ENCODE measurements around the gene ERC1. TPM values are rescaled to one million over a fixed set of nuclear protein-coding genes. Genes with fewer than 3 reads are reported as not detected.
A peak's percentile ranks its signal among the peaks of the same experiment; 100 is the strongest.

The ERC1 gene
- total and polyA plus RNA-seq, 3 experiments from 2014 or later, result 11.0 to 24.2 (median 22.6) TPM

DNA sequence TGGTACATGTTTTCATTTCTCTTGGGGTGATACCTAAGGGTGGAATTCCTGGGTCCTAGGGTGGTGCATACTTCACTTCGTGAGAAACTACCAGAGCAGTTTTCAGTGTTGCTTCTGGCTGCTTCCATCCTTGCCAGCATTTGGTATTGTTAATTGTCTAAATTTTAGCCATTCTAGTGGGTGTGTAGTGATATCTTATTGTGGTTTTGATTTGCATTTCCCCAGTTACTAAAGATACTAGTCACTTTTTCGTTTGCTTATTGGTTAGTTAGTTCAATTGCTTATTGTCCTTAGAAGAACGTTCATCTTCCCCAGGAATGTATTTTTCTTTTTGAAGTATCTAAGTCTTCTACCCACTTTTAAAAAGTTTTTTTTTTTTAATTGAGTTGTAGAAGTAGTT, 80.2 kb downstream of the ERC1 start:
- H3K4me1 ChIP-seq (ENCODE audit: insufficient read depth, low read length), result no peaks in the 10 kb centered on the region
- H3K27ac ChIP-seq (ENCODE audit: low read depth, low read length), result no peak overlapping the region
- H3K36me3 ChIP-seq (ENCODE audit: insufficient read depth, low read length), result no peaks in the 10 kb centered on the region
- Mint-ChIP-seq H3K36me3 (peaks cover 2 to 8% (median 2%) of the 10 kb centered on the region in 3 donors), H3K27me3 (no peaks in the 10 kb centered on the region), H3K4me1 (peaks cover 8 to 12% (median 9%) of the 10 kb centered on the region in 3 donors), H3K9me3 (no peaks in the 10 kb centered on the region), H3K4me3 (no peak overlapping the region), H3K27ac (no peak overlapping the region)
- ChIA-PET POLR2A (no interaction called here), CTCF (no interaction called here)
- no peaks in the 10 kb centered on the region for H3K27me3 ChIP-seq (ENCODE audit: insufficient read depth, low read length, poor library complexity, severe bottlenecking)
- DNase-seq, result no peak
- H3K9me3 ChIP-seq (ENCODE audit: low read length), result no peaks in the 10 kb centered on the region
- H3K4me3 ChIP-seq (ENCODE audit: low read length), result no peak overlapping the region

DNA sequence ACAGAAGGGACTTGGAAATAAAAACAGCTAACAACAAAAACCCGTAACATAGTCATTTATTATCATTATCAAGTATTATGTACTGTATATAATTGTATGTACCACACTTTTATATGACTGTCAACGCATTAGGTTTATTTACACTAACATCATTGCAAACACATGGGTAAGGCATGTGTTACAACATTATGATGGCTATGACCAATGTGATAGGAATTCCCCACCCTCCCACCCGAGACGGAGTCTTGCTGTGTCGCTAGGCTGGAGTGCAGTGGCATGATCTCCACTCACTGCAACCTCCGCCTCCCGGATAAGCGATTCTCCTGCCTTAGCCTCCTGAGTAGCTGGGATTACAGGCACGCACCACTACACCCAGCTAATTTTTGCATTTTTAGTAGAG, 82.6 kb downstream of the ERC1 start:
- POLR2A ChIA-PET, result no interaction called here
- Mint-ChIP-seq H3K36me3 (peaks cover 0 to 8% (median 2%) of the 10 kb centered on the region in 3 donors), H3K4me1 (peaks cover 6 to 12% (median 9%) of the 10 kb centered on the region in 3 donors)

DNA sequence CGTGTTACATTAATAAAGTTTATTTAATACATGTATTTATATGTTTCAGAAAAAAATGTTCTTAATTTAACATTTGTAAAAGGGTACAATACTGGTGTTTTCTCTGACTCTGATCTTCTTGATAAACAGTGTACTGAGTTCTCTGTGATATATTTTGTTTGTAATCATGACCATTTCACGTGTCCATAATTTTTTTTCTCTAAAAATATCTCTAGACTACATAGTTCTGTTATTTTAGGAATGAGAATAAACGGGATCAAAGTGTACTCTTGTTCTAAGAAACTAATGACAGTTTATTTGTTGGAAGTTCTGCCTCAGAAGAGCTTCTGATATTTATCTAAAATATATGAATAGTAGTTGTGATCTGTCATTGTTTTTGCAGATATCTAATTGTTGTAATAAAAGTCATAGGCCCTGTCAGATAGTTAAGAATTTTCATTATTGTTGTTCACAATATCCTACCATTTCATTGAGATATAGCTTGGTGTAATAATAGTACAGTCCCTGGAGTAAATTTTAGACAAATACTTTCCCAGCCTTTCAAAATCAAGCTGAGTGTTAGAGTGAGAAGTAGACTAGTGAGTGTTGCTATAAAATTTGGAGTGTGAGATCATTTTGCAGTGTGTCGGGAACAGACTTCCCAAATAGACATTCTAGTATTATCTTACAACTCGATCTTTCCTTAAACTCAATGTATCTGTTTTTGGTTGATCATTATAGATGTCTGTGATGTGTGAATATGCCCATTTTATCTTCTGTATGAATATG, 86.2 kb downstream of the ERC1 start:
- Mint-ChIP-seq H3K36me3 (peaks cover 0 to 2% (median 2%) of the 10 kb centered on the region in 3 donors), H3K4me3 (no peak overlapping the region), H3K4me1 (no peaks in the 10 kb centered on the region), H3K9me3 (no peaks in the 10 kb centered on the region), H3K27ac (no peak overlapping the region), H3K27me3 (no peaks in the 10 kb centered on the region)
- Histone ChIP-seq H3K36me3 (ENCODE audit: insufficient read depth, low read length) (no peaks in the 10 kb centered on the region), H3K4me3 (ENCODE audit: low read length) (no peak overlapping the region), H3K9me3 (ENCODE audit: low read length) (no peaks in the 10 kb centered on the region), H3K27me3 (ENCODE audit: insufficient read depth, low read length, poor library complexity, severe bottlenecking) (no peaks in the 10 kb centered on the region), H3K4me1 (ENCODE audit: insufficient read depth, low read length) (no peaks in the 10 kb centered on the region), H3K27ac (ENCODE audit: low read depth, low read length) (no peak overlapping the region)
- DNase-seq, result no peak
- POLR2A ChIA-PET, result no interaction called here
- CTCF ChIA-PET, result no interaction called here

More for the DNA sequence above, 82.6 kb downstream of the ERC1 start:
- no peaks in the 10 kb centered on the region for H3K9me3 ChIP-seq (ENCODE audit: low read length)
- CTCF ChIA-PET, result no interaction called here
- Mint-ChIP-seq H3K9me3 (no peaks in the 10 kb centered on the region), H3K27me3 (no peaks in the 10 kb centered on the region), H3K27ac (no peak overlapping the region), H3K4me3 (no peak overlapping the region)
- no peak for DNase-seq
- H3K4me3 ChIP-seq (ENCODE audit: low read length), result no peak overlapping the region
- no peaks in the 10 kb centered on the region for H3K36me3 ChIP-seq (ENCODE audit: insufficient read depth, low read length)
- H3K27me3 ChIP-seq (ENCODE audit: insufficient read depth, low read length, poor library complexity, severe bottlenecking), result no peaks in the 10 kb centered on the region
- no peak overlapping the region for H3K27ac ChIP-seq (ENCODE audit: low read depth, low read length)
- no peaks in the 10 kb centered on the region for H3K4me1 ChIP-seq (ENCODE audit: insufficient read depth, low read length)

- Histone ChIP-seq H3K27ac (ENCODE audit: low read depth, low read length) (no peak overlapping the region), H3K36me3 (ENCODE audit: insufficient read depth, low read length) (no peaks in the 10 kb centered on the region), H3K4me1 (ENCODE audit: insufficient read depth, low read length) (no peaks in the 10 kb centered on the region), H3K27me3 (ENCODE audit: insufficient read depth, low read length, poor library complexity, severe bottlenecking) (no peaks in the 10 kb centered on the region), H3K9me3 (ENCODE audit: low read length) (no peaks in the 10 kb centered on the region), H3K4me3 (ENCODE audit: low read length) (no peak overlapping the region)
- Mint-ChIP-seq H3K36me3 (peaks cover 0 to 2% (median 2%) of the 10 kb centered on the region in 3 donors), H3K27ac (no peak overlapping the region), H3K4me1 (no peaks in the 10 kb centered on the region), H3K27me3 (no peaks in the 10 kb centered on the region), H3K9me3 (no peaks in the 10 kb centered on the region), H3K4me3 (no peak overlapping the region)
- ChIA-PET POLR2A (no interaction called here), CTCF (no interaction called here)
- DNase-seq, result no peak
Observed at GRCh38 chr12:1078002-1078401, 87.0 kb downstream of the ERC1 start.

GRCh38 chr12:1080520-1081223, 89.6 kb downstream of the ERC1 start:
- no peaks in the 10 kb centered on the region for H3K36me3 ChIP-seq (ENCODE audit: insufficient read depth, low read length)
- H3K27ac ChIP-seq (ENCODE audit: low read depth, low read length), result no peak overlapping the region
- Mint-ChIP-seq H3K36me3 (peaks cover 0 to 4% (median 0%) of the 10 kb centered on the region in 3 donors), H3K9me3 (no peaks in the 10 kb centered on the region), H3K27ac (no peak overlapping the region), H3K4me3 (no peak overlapping the region), H3K4me1 (no peaks in the 10 kb centered on the region), H3K27me3 (no peaks in the 10 kb centered on the region)
- H3K27me3 ChIP-seq (ENCODE audit: insufficient read depth, low read length, poor library complexity, severe bottlenecking), result no peaks in the 10 kb centered on the region
- POLR2A ChIA-PET, result no interaction called here
- H3K4me1 ChIP-seq (ENCODE audit: insufficient read depth, low read length), result no peaks in the 10 kb centered on the region
- CTCF ChIA-PET, result no interaction called here
- DNase-seq, result no peak
- H3K9me3 ChIP-seq (ENCODE audit: low read length), result no peaks in the 10 kb centered on the region
- H3K4me3 ChIP-seq (ENCODE audit: low read length), result no peak overlapping the region

DNA sequence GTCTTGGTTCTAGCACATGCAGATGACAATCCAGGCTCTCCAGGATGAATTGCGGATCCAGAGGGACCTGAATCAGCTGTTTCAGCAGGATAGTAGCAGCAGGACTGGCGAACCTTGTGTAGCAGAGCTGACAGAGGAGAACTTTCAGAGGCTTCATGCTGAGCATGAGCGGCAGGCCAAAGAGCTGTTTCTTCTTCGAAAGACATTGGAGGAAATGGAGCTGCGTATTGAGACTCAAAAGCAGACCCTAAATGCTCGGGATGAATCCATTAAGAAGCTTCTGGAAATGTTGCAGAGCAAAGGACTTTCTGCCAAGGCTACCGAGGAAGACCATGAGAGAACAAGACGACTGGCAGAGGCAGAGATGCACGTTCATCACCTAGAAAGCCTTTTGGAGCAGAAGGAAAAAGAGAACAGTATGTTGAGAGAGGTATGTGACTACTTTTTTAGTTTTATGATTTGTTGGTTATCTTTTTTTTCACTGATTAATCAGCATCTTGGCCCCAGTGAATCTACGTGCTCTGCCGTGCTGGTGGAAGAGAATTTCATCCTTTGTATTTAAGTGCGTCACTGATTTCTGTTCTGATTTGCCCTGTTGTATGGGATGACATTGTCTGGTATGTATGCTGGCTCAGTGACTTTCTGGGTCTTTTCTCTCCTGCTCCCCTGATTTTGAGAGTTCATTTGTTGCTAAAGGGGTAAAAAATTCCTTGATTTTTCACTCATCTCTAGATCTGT, 92.3 kb downstream of the ERC1 start:
- Mint-ChIP-seq H3K9me3 (no peaks in the 10 kb centered on the region), H3K27ac (peak overlapping the region in 3 of 8 donors; percentile 10 to 58 (median 41)), H3K4me1 (no peaks in the 10 kb centered on the region), H3K27me3 (no peaks in the 10 kb centered on the region), H3K4me3 (no peak overlapping the region), H3K36me3 (peaks cover 0 to 4% (median 0%) of the 10 kb centered on the region in 3 donors)
- ChIA-PET CTCF (interaction anchor here (1.3 kb wide), 1 partner anchor 35 kb away, joined by 4 read pairs; no protein-coding TSS in a partner anchor), POLR2A (no interaction called here)
- H3K4me1 ChIP-seq (ENCODE audit: insufficient read depth, low read length), result no peaks in the 10 kb centered on the region
- H3K9me3 ChIP-seq (ENCODE audit: low read length), result no peaks in the 10 kb centered on the region
- no peak for DNase-seq
- H3K27ac ChIP-seq (ENCODE audit: low read depth, low read length), result no peak overlapping the region
- no peaks in the 10 kb centered on the region for H3K27me3 ChIP-seq (ENCODE audit: insufficient read depth, low read length, poor library complexity, severe bottlenecking)
- H3K4me3 ChIP-seq (ENCODE audit: low read length), result no peak overlapping the region
- no peaks in the 10 kb centered on the region for H3K36me3 ChIP-seq (ENCODE audit: insufficient read depth, low read length)

DNA sequence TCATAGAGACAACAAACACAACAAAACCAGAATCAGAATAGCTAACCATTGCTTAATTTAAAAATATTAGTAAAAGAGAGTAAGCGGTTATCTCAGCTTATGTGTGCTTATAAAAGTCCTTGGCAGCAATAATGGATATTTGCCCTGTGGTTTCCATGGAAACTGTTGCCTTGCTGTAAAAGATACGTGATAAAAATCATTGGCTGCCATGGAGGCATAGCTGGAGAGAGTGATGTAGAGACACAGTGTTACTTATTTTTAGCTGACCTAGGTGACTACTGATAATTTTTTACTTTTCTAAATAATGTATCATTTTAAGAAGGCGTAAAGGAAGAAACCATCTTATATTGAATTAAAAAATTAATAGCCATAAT, 92.9 kb downstream of the ERC1 start:
- Histone ChIP-seq H3K27me3 (ENCODE audit: insufficient read depth, low read length, poor library complexity, severe bottlenecking) (no peaks in the 10 kb centered on the region), H3K9me3 (ENCODE audit: low read length) (no peaks in the 10 kb centered on the region), H3K36me3 (ENCODE audit: insufficient read depth, low read length) (no peaks in the 10 kb centered on the region), H3K4me3 (ENCODE audit: low read length) (no peak overlapping the region), H3K27ac (ENCODE audit: low read depth, low read length) (no peak overlapping the region), H3K4me1 (ENCODE audit: insufficient read depth, low read length) (no peaks in the 10 kb centered on the region)
- ChIA-PET CTCF (no interaction called here), POLR2A (no interaction called here)
- H3K36me3 Mint-ChIP-seq, result peaks cover 0 to 4% (median 0%) of the 10 kb centered on the region in 3 donors
- no peaks in the 10 kb centered on the region for H3K4me1 Mint-ChIP-seq
- H3K27ac Mint-ChIP-seq, result peak overlapping the region in 2 of 8 donors; percentile 41 to 58
- H3K4me3 Mint-ChIP-seq, result no peak overlapping the region
- no peak for DNase-seq
- H3K27me3 Mint-ChIP-seq, result no peaks in the 10 kb centered on the region
- H3K9me3 Mint-ChIP-seq, result no peaks in the 10 kb centered on the region

GRCh38 chr12:1091350-1091749, 100.3 kb downstream of the ERC1 start:
- no peak for DNase-seq
- Histone ChIP-seq H3K9me3 (ENCODE audit: low read length) (no peaks in the 10 kb centered on the region), H3K27me3 (ENCODE audit: insufficient read depth, low read length, poor library complexity, severe bottlenecking) (no peaks in the 10 kb centered on the region), H3K27ac (ENCODE audit: low read depth, low read length) (no peak overlapping the region), H3K4me3 (ENCODE audit: low read length) (no peak overlapping the region), H3K36me3 (ENCODE audit: insufficient read depth, low read length) (no peaks in the 10 kb centered on the region), H3K4me1 (ENCODE audit: insufficient read depth, low read length) (no peaks in the 10 kb centered on the region)
- Mint-ChIP-seq H3K27me3 (no peaks in the 10 kb centered on the region), H3K9me3 (no peaks in the 10 kb centered on the region), H3K27ac (peak overlapping the region in 3 of 8 donors; percentile 22 to 74 (median 52)), H3K4me1 (peaks cover 5 to 10% (median 8%) of the 10 kb centered on the region in 3 donors), H3K36me3 (no peaks in the 10 kb centered on the region), H3K4me3 (no peak overlapping the region)
- ChIA-PET POLR2A (interaction anchor here (0.6 kb wide), 1 partner anchor 477 kb away, joined by 3 read pairs; no protein-coding TSS in a partner anchor), CTCF (no interaction called here)

Data from CD8-positive, alpha-beta memory T cell (primary cell).